RWPE2 (cell line): ENCODE results near the gene TYR.
"Not testable (repeated sequence)": the region's sequence is repeated elsewhere in the genome, so short reads cannot be mapped to it uniquely, and the experiment has no call there.

ENCODE experiments used
- ATAC-seq: fragments of 200-7000 bp; cut with Tn5 transposase; 3 replicates; pipeline ENCODE4 v1.9.1; 2021; ENCODE audit warnings: low read depth
- DNase-seq: peaks from one replicate; pipeline ENCODE4 v3.0.0-alpha.2; 2020; ENCODE audit warnings: low spot score
- H3K27ac ChIP-seq: fragments of 450-650 bp; 2 replicates; pipeline ENCODE4 v1.5.1; 2017; ENCODE audit warnings: mild to moderate bottlenecking; ENCODE audit not compliant: poor library complexity, severe bottlenecking
- H3K27me3 ChIP-seq: fragments of 250-450 bp; sonication (Bioruptor Pico); 2 replicates; pipeline ENCODE4 v1.5.1; 2021; ENCODE audit warnings: mild to moderate bottlenecking, moderate library complexity; ENCODE audit not compliant: insufficient read depth, poor library complexity, severe bottlenecking
- H3K36me3 ChIP-seq: fragments of 250-450 bp; sonication (Bioruptor Pico); 2 replicates; pipeline ENCODE4 v1.5.1; 2020; ENCODE audit warnings: low read depth, mild to moderate bottlenecking, moderate library complexity
- H3K4me1 ChIP-seq: fragments of 250-450 bp; sonication (Bioruptor Pico); 2 replicates; pipeline ENCODE4 v1.5.1; 2021; ENCODE audit warnings: mild to moderate bottlenecking, moderate library complexity; ENCODE audit not compliant: insufficient read depth, poor library complexity, severe bottlenecking
- H3K4me3 ChIP-seq: fragments of 250-450 bp; sonication (Bioruptor Pico); 2 replicates; pipeline ENCODE4 v1.5.1; 2021; ENCODE audit warnings: mild to moderate bottlenecking, moderate library complexity; ENCODE audit not compliant: severe bottlenecking
- H3K9me3 ChIP-seq: fragments of 250-450 bp; sonication (Bioruptor Pico); 2 replicates; pipeline ENCODE4 v1.5.1; 2021; ENCODE audit warnings: mild to moderate bottlenecking, moderate library complexity; ENCODE audit not compliant: severe bottlenecking
- TF ChIP-seq, protein P1 (sequence below): fragments of 450-650 bp; IDR thresholded peaks from one replicate; pipeline ENCODE4 v1.5.1; 2017; ENCODE audit warnings: mild to moderate bottlenecking, moderate library complexity; ENCODE audit not compliant: poor library complexity, severe bottlenecking

The TYR gene

DNA sequence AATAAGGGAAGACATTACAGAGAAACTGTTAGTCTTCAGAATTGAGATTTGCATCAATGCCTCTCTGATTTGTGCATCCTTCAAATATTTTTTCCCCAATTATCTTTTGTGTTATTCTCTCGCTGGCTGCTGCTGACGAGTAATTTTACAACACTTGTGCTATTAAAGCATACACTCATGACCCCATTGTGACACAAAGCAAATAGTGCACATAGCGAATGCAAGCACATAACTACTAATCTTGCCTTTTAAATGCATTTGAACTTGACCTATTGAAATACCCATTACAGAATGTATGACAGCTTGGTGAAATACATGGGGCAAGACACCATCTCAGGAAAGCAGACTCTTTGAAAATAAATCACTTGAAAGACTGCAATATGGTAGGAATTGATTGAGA is 132.9 kb downstream of the TYR start:
- not testable (repeated sequence) for H3K27ac ChIP-seq, H3K27me3 ChIP-seq, DNase-seq, H3K36me3 ChIP-seq, H3K4me3 ChIP-seq, H3K9me3 ChIP-seq, ATAC-seq, H3K4me1 ChIP-seq

DNA sequence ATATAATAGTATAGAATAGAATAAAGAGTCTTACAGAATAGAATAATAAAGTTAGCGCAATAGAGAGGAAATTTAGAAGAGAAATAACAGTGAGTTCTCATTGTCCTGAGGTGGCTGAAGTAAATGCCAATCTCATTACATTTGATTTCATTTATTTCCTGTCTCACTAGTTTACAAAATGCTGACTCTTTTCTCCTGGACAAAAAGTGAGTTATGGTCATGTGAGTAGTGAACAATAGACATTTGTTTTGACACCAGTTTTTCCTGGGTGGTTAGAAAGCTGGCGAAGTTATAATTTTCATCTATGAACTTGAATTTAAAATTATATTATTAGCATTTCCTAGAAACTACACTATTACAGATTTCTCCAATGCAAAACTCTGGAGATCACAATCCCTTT is 143.7 kb downstream of the TYR start:
- Histone ChIP-seq H3K36me3 (no peaks in the 10 kb centered on the region), H3K27ac (no peak overlapping the region), H3K4me3 (no peak overlapping the region), H3K9me3 (no peaks in the 10 kb centered on the region), H3K4me1 (no peaks in the 10 kb centered on the region), H3K27me3 (no peaks in the 10 kb centered on the region)
- ATAC-seq (no peak), DNase-seq (no peak)
- TF ChIP-seq, protein P1, sequence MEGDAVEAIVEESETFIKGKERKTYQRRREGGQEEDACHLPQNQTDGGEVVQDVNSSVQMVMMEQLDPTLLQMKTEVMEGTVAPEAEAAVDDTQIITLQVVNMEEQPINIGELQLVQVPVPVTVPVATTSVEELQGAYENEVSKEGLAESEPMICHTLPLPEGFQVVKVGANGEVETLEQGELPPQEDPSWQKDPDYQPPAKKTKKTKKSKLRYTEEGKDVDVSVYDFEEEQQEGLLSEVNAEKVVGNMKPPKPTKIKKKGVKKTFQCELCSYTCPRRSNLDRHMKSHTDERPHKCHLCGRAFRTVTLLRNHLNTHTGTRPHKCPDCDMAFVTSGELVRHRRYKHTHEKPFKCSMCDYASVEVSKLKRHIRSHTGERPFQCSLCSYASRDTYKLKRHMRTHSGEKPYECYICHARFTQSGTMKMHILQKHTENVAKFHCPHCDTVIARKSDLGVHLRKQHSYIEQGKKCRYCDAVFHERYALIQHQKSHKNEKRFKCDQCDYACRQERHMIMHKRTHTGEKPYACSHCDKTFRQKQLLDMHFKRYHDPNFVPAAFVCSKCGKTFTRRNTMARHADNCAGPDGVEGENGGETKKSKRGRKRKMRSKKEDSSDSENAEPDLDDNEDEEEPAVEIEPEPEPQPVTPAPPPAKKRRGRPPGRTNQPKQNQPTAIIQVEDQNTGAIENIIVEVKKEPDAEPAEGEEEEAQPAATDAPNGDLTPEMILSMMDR, result no peak

DNA sequence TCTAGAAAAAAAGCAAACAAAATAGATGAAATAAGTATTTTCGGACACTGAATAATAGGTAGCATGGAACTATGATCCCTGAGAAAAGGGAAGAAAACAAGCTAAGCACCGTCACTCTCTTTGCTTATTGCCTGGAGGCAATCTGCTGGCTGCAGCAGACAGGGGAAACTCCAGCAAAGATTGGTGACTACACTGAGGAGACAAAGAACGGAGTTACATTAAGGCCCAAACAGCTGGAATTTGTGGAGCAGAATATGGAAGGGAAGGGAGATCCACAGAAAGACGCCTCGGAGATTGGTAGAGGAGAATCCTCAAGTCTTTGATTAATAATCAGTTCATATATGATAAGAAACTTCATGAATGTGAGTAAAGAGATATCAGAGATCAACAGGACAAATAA is 150.2 kb downstream of the TYR start:
- H3K27ac ChIP-seq, result no peak overlapping the region
- ATAC-seq (no peak), DNase-seq (no peak)
- no peaks in the 10 kb centered on the region for H3K27me3 ChIP-seq
- TF ChIP-seq, protein P1, result no peak
- no peaks in the 10 kb centered on the region for H3K4me1 ChIP-seq
- no peak overlapping the region for H3K4me3 ChIP-seq
- no peaks in the 10 kb centered on the region for H3K9me3 ChIP-seq
- H3K36me3 ChIP-seq, result no peaks in the 10 kb centered on the region

DNA sequence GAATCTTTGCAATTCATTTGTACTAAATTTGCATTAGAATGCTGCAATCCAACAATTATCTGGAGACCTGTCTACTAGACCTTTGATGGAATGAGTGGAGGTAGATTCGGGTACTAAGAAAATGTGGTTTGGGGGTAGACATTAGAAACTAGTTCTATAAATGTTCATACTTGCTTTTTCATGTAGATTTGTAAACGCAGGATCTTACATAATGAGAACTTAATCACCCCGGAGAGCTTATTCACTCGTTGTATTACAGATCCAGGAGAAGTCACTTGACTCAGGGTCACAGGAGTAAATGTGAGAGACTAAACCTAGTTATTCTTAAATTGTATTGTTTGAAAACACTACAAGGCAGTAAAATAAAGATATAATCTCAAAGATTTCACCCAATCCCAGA is 154.3 kb downstream of the TYR start:
- not testable (repeated sequence) for H3K27me3 ChIP-seq, H3K27ac ChIP-seq, DNase-seq, H3K36me3 ChIP-seq, H3K4me1 ChIP-seq, ATAC-seq, H3K4me3 ChIP-seq, H3K9me3 ChIP-seq

DNA sequence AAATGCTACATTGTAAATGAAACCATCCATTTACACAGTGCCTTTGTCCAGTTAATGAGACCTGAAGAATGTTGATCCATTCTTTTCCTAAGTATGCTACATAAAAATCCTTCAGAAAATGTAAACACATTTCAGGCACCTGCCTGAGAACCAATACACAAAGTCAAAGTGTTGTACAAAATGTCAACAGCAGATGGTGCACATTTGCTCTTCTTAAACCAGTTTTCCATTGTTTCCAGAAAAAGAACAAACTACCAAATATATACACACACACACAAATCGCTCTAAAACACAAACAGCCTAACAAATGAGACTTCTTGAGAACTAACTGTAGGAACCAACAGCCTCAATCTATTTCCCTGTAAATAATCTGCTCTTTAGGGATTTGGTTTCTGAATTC is 156.0 kb downstream of the TYR start:
- H3K36me3 ChIP-seq, DNase-seq, H3K4me3 ChIP-seq, H3K4me1 ChIP-seq, ATAC-seq, H3K27ac ChIP-seq, H3K27me3 ChIP-seq, H3K9me3 ChIP-seq: not testable (repeated sequence)
- TF ChIP-seq, protein P1, result peak; percentile 67

DNA sequence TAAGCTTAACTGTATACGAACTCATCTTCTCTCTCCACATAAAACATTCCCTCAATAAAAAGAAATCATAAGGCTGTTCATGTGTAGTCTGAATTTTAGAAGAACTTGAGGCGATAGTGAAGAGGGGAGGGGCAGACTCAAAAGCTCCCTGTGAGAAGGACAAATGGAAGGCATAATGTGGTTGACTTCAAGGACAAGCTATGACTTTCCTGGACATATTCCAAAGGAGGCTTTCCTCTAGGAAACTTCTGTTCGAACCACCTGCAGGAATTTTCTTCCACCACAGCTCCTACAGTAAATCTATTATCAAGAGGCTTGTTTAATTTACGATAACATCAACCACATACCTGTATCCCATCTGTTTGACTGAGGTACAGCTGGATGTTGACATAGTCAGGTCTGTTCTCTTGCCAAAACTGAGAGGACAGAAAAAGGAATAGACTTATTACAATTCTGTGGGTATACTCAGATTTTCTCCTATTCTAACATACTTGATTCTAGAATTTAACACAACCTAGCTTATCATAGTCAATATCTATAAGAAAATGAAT is 159.5 kb downstream of the TYR start:
- ATAC-seq, DNase-seq, H3K9me3 ChIP-seq, H3K4me1 ChIP-seq, H3K4me3 ChIP-seq, H3K27ac ChIP-seq, H3K27me3 ChIP-seq, H3K36me3 ChIP-seq: not testable (repeated sequence)

DNA sequence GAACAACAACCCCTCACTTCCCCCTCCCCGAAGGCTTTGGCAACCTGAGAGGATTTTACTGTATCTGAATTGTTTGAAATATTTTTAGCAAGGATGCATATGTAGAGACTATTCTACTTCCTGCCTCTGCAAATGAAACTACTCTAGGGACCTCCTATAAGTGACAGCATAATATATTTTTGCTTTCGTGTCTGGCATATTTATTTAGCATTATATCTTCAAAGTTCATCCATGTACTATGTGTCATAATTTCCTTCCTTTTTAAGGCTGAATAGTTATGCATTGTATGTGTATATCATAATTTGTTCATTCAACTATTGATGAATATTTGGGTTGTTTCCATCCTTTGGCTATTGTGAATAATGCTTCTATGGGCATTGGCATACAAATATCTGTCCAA is 160.4 kb downstream of the TYR start:
- not testable (repeated sequence) for ATAC-seq, H3K9me3 ChIP-seq, H3K4me3 ChIP-seq, DNase-seq, H3K27ac ChIP-seq, H3K27me3 ChIP-seq, H3K36me3 ChIP-seq, H3K4me1 ChIP-seq

DNA sequence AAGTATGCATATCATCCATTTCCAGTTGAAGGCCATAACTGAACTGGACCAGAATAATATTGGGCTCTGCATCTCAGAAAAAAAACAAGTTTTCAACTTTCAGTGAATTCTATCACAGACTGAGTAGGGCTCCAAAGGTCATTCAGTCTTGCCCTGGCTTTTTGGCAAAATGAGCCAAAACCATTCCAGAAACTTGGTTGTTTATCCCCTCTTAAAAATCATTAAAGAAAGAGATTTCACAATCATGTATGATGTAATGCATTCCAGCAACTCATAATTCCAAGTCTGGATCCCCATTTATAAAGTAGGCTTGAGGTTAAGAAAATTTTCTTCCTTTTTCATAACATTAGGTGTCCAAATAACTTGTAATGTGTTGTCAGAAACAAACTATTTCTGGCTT is 162.8 kb downstream of the TYR start:
- not testable (repeated sequence) for H3K27me3 ChIP-seq, H3K27ac ChIP-seq, ATAC-seq, H3K36me3 ChIP-seq, H3K4me3 ChIP-seq, H3K4me1 ChIP-seq, H3K9me3 ChIP-seq, DNase-seq

DNA sequence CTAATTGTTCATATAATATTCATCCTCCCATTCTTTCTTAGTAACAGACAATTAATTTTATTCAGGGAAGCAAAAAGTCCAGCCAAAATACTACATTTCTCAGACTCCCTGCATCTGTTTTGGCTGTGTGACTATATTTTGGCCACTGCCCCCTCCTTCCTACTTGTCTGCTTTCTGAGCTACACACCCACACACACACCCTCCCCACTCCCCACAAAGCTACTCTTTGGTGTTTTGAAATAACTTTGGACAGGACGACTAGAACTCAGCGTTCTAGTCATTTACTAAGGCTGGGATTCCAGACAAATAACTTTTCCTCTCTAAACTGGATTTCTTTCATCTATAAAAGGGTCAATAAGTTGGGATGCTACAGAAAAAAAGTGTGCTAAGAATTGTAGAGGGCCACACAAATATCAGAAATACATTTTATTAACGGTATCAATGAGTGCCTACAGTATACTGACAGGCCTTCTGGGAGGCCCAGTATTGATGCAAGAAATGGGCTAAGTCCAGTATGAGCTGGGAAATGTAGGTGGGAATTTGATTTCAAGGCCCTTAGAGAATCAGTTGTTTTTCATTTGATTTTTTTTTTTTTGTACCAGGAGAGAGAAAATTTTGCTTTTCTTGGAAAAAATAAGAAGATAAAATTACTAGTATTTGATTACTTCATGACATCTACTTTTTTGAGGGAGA is 165.4 kb downstream of the TYR start:
- H3K9me3 ChIP-seq, H3K36me3 ChIP-seq, DNase-seq, H3K27me3 ChIP-seq, ATAC-seq, H3K4me3 ChIP-seq, H3K4me1 ChIP-seq, H3K27ac ChIP-seq: not testable (repeated sequence)
